ENCODE data around the gene FGFR3.
A peak's percentile ranks its signal among the peaks of the same experiment; 100 is the strongest.

Gene FGFR3

GRCh38 chr4:1771555-1772305, 21.4 kb upstream of the FGFR3 start:
- DNase-seq, result peak; percentile 31
- peaks cover 3% of the 10 kb centered on the region for H3K4me1 Mint-ChIP-seq
- no peak overlapping the region for H3K27ac Mint-ChIP-seq
- H3K4me3 Mint-ChIP-seq, result no peak overlapping the region
- H3K9me3 Mint-ChIP-seq, result no peaks in the 10 kb centered on the region
- no peaks in the 10 kb centered on the region for H3K36me3 Mint-ChIP-seq (ENCODE audit: low read depth)
- H3K27me3 Mint-ChIP-seq, result peaks cover 6% of the 10 kb centered on the region
- peak; percentile 42 for ATAC-seq

- Mint-ChIP-seq H3K27me3 (peaks cover 4% of the 10 kb centered on the region), H3K36me3 (ENCODE audit: low read depth) (no peaks in the 10 kb centered on the region), H3K4me3 (no peak overlapping the region), H3K4me1 (peaks cover 3% of the 10 kb centered on the region), H3K9me3 (no peaks in the 10 kb centered on the region), H3K27ac (no peak overlapping the region)
- ATAC-seq (no peak), DNase-seq (no peak)
Measured at GRCh38 chr4:1772853-1773538, 20.1 kb upstream of the FGFR3 start.

- no peak overlapping the region for H3K27ac Mint-ChIP-seq
- H3K9me3 Mint-ChIP-seq, result no peaks in the 10 kb centered on the region
- ATAC-seq (no peak), DNase-seq (no peak)
- peaks cover 2% of the 10 kb centered on the region for H3K4me1 Mint-ChIP-seq
- H3K27me3 Mint-ChIP-seq, result no peaks in the 10 kb centered on the region
- H3K4me3 Mint-ChIP-seq, result no peak overlapping the region
- no peaks in the 10 kb centered on the region for H3K36me3 Mint-ChIP-seq (ENCODE audit: low read depth)
Measured at GRCh38 chr4:1773754-1774153, 19.3 kb upstream of the FGFR3 start.

GRCh38 chr4:1775731-1776500, 17.2 kb upstream of the FGFR3 start:
- DNase-seq (no peak), ATAC-seq (no peak)
- Mint-ChIP-seq H3K27me3 (no peaks in the 10 kb centered on the region), H3K27ac (no peak overlapping the region), H3K36me3 (ENCODE audit: low read depth) (no peaks in the 10 kb centered on the region), H3K9me3 (no peaks in the 10 kb centered on the region), H3K4me3 (no peak overlapping the region), H3K4me1 (peaks cover 2% of the 10 kb centered on the region)

GRCh38 chr4:1776521-1777161, 16.5 kb upstream of the FGFR3 start:
- no peak overlapping the region for H3K4me3 Mint-ChIP-seq
- no peaks in the 10 kb centered on the region for H3K27me3 Mint-ChIP-seq
- no peak for ATAC-seq
- H3K4me1 Mint-ChIP-seq, result peaks cover 2% of the 10 kb centered on the region
- DNase-seq, result no peak
- no peaks in the 10 kb centered on the region for H3K36me3 Mint-ChIP-seq (ENCODE audit: low read depth)
- H3K9me3 Mint-ChIP-seq, result no peaks in the 10 kb centered on the region
- H3K27ac Mint-ChIP-seq, result no peak overlapping the region

- H3K27ac Mint-ChIP-seq, result no peak overlapping the region
- no peak overlapping the region for H3K4me3 Mint-ChIP-seq
- H3K4me1 Mint-ChIP-seq, result no peaks in the 10 kb centered on the region
- DNase-seq, result no peak
- H3K27me3 Mint-ChIP-seq, result no peaks in the 10 kb centered on the region
- H3K9me3 Mint-ChIP-seq, result no peaks in the 10 kb centered on the region
- H3K36me3 Mint-ChIP-seq (ENCODE audit: low read depth), result no peaks in the 10 kb centered on the region
- no peak for ATAC-seq
Measured at GRCh38 chr4:1777822-1778641, 15.1 kb upstream of the FGFR3 start.

- no peak overlapping the region for H3K27ac Mint-ChIP-seq
Measured at GRCh38 chr4:1778642-1779392, 14.3 kb upstream of the FGFR3 start.

GRCh38 chr4:1779588-1780382, 13.3 kb upstream of the FGFR3 start:
- no peak for DNase-seq
- H3K36me3 Mint-ChIP-seq (ENCODE audit: low read depth), result no peaks in the 10 kb centered on the region
- H3K4me1 Mint-ChIP-seq, result no peaks in the 10 kb centered on the region
- no peak for ATAC-seq
- no peaks in the 10 kb centered on the region for H3K27me3 Mint-ChIP-seq
- H3K27ac Mint-ChIP-seq, result no peak overlapping the region
- H3K4me3 Mint-ChIP-seq, result no peak overlapping the region
- no peaks in the 10 kb centered on the region for H3K9me3 Mint-ChIP-seq

More at GRCh38 chr4:1778642-1779392, 14.3 kb upstream of the FGFR3 start:
- no peak for ATAC-seq
- no peaks in the 10 kb centered on the region for H3K36me3 Mint-ChIP-seq (ENCODE audit: low read depth)
- H3K4me3 Mint-ChIP-seq, result no peak overlapping the region
- H3K9me3 Mint-ChIP-seq, result no peaks in the 10 kb centered on the region
- DNase-seq, result no peak
- H3K27me3 Mint-ChIP-seq, result no peaks in the 10 kb centered on the region
- H3K4me1 Mint-ChIP-seq, result no peaks in the 10 kb centered on the region

GRCh38 chr4:1780435-1780834, 12.7 kb upstream of the FGFR3 start:
- Mint-ChIP-seq H3K36me3 (ENCODE audit: low read depth) (no peaks in the 10 kb centered on the region), H3K4me1 (no peaks in the 10 kb centered on the region), H3K9me3 (no peaks in the 10 kb centered on the region), H3K27me3 (no peaks in the 10 kb centered on the region), H3K27ac (no peak overlapping the region), H3K4me3 (no peak overlapping the region)
- ATAC-seq, result no peak
- DNase-seq, result no peak

- ATAC-seq, result no peak
- Mint-ChIP-seq H3K27me3 (no peaks in the 10 kb centered on the region), H3K9me3 (no peaks in the 10 kb centered on the region), H3K36me3 (ENCODE audit: low read depth) (no peaks in the 10 kb centered on the region), H3K4me1 (no peaks in the 10 kb centered on the region), H3K27ac (no peak overlapping the region), H3K4me3 (no peak overlapping the region)
- DNase-seq, result no peak
Measured at GRCh38 chr4:1783015-1783414, 10.1 kb upstream of the FGFR3 start.

GRCh38 chr4:1783970-1784369, 9.1 kb upstream of the FGFR3 start:
- Mint-ChIP-seq H3K4me1 (no peaks in the 10 kb centered on the region), H3K27me3 (no peaks in the 10 kb centered on the region)
- no peak for ATAC-seq

GRCh38 chr4:1784395-1784788, 8.7 kb upstream of the FGFR3 start:
- DNase-seq (no peak), ATAC-seq (peak; percentile 13)
- Mint-ChIP-seq H3K36me3 (ENCODE audit: low read depth) (no peaks in the 10 kb centered on the region), H3K9me3 (no peaks in the 10 kb centered on the region), H3K27ac (no peak overlapping the region), H3K27me3 (no peaks in the 10 kb centered on the region), H3K4me3 (no peak overlapping the region), H3K4me1 (no peaks in the 10 kb centered on the region)

More at GRCh38 chr4:1783970-1784369, 9.1 kb upstream of the FGFR3 start:
- Mint-ChIP-seq H3K36me3 (ENCODE audit: low read depth) (no peaks in the 10 kb centered on the region), H3K4me3 (no peak overlapping the region), H3K27ac (no peak overlapping the region), H3K9me3 (no peaks in the 10 kb centered on the region)
- no peak for DNase-seq
